ENCODE measurements around the gene SUCLA2. TPM values are rescaled to one million over a fixed set of nuclear protein-coding genes. Genes with fewer than 3 reads are reported as not detected.

SUCLA2 gene
- total RNA-seq, 1 donor = 59.2 TPM

DNA sequence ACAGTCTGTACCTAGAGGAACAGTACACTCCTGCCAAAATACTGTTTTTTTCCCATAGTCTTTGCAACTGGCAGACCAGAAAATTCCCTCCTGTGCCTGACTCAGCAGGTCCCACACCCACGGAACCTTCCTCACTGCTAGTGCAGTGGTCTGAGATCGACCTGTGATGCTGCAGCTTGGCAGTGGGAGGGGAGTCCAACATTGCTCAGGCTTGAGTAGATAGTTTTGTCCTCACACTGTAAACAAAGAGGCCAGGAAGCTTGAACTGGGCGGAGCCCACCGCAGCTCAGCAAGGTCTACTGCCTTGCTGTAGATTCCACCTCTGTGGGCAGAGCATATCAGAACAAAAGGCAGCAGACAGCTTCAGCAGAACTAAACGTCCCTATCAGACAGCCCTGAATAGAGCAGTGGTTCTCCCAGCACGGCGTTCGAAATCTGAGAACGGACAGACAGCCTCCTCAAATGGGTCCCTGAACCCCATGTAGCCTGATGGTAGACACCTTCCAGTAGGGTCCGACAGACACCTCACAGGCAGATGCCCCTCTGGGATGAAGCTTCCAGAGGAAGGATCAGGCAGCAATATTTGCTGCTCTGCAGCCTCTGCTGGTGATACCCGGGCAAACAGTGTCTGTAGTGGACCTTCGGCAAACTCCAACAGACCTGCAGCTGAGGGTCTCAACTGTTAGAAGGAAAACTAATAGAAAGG, 92.7 kb downstream of the SUCLA2 start:
- TF ChIP-seq CTCF (IDR thresholded peaks at IDR 0.05; ENCODE audit: insufficient read depth, low read depth, low read length) = no peak

GRCh38 chr13:47904891-47905290, 96.2 kb downstream of the SUCLA2 start:
- H3K4me3 ChIP-seq (ENCODE audit: low read depth, low read length) = no peak overlapping the region
- no peak for DNase-seq (ENCODE audit: low read depth)
- TF ChIP-seq CTCF (IDR thresholded peaks at IDR 0.05; ENCODE audit: insufficient read depth, low read depth, low read length) = no peak

More for the DNA sequence above, 92.7 kb downstream of the SUCLA2 start:
- no peak overlapping the region for H3K4me3 ChIP-seq (ENCODE audit: low read depth, low read length)
- peak; percentile 12 for DNase-seq (ENCODE audit: low read depth)

- peak overlapping the region; percentile 36 for H3K4me3 ChIP-seq (ENCODE audit: low read depth, low read length)
- DNase-seq (ENCODE audit: low read depth) = no peak
- no peak for TF ChIP-seq CTCF (IDR thresholded peaks at IDR 0.05; ENCODE audit: insufficient read depth, low read depth, low read length)
Observed at GRCh38 chr13:47904241-47904640, 96.8 kb downstream of the SUCLA2 start.

GRCh38 chr13:47903836-47904235, 97.2 kb downstream of the SUCLA2 start:
- peak overlapping the region; percentile 36 for H3K4me3 ChIP-seq (ENCODE audit: low read depth, low read length)
- peak; percentile 87 for DNase-seq (ENCODE audit: low read depth)

GRCh38 chr13:47901441-47901840, 99.6 kb downstream of the SUCLA2 start:
- DNase-seq (ENCODE audit: low read depth) = peak; percentile 73
- no peak for TF ChIP-seq CTCF (IDR thresholded peaks at IDR 0.05; ENCODE audit: insufficient read depth, low read depth, low read length)
- no peak overlapping the region for H3K4me3 ChIP-seq (ENCODE audit: low read depth, low read length)

More at GRCh38 chr13:47903836-47904235, 97.2 kb downstream of the SUCLA2 start:
- no peak for TF ChIP-seq CTCF (IDR thresholded peaks at IDR 0.05; ENCODE audit: insufficient read depth, low read depth, low read length)

DNA sequence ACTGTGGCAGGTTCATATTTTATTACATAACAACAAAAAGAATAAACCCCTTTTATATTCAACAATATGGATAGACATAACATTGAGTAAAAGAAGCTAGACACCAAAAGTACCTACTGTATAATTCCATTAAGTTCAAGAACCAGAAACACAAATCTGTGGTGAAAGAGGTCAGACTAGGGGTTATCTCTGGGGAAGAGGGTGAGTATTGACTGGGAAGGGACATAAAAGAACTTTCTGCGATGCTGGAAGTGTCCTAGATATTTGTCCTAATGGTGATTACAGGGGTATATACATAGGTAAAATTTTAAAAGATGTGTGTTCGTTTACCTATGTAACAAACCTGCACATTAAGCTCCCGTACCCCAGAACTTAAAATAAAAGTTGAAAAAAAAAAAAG, 103.0 kb downstream of the SUCLA2 start:
- no peak overlapping the region for H3K4me3 ChIP-seq (ENCODE audit: low read depth, low read length)
- DNase-seq (ENCODE audit: low read depth) = no peak
- no peak for TF ChIP-seq CTCF (IDR thresholded peaks at IDR 0.05; ENCODE audit: insufficient read depth, low read depth, low read length)

Measured in fibroblast of villous mesenchyme (primary cell).